OCI-LY3 (cell line): Measurements from ENCODE around the gene CTAGE9.

ENCODE experiments used
- H2AFZ ChIP-seq: fragments of 200-600, 300-600 bp; shearing (Covaris generic); 2 replicates; pipeline ENCODE4 v1.6.0; 2014; ENCODE audit warnings: antibody characterized with exemption, low read depth, low read length
- H3K27ac ChIP-seq: fragments of 200-600, 300-600 bp; sonication (generic); 2 replicates; pipeline ENCODE4 v1.5.1; 2014; ENCODE audit warnings: mild to moderate bottlenecking, low read length, moderate library complexity, mixed read lengths
- H3K27me3 ChIP-seq: fragments of 200-600, 300-600 bp; sonication (generic); 2 replicates; pipeline ENCODE4 v1.6.1; 2014; ENCODE audit warnings: low read depth, low read length, mixed read lengths
- H3K36me3 ChIP-seq: fragments of 200-600, 300-600 bp; sonication (generic); replicated peaks from 2 replicates; pipeline ENCODE3; 2014; ENCODE audit warnings: low read depth, low read length, mixed read lengths
- H3K4me1 ChIP-seq: fragments of 300-600, 200-600 bp; sonication (generic); 2 replicates; pipeline ENCODE4 v1.6.1; 2014; ENCODE audit warnings: low read length, mixed read lengths
- H3K4me2 ChIP-seq: fragments of 200-600, 300-600 bp; sonication (generic); 2 replicates; pipeline ENCODE4 v1.6.1; 2014; ENCODE audit warnings: low read length, mixed read lengths
- H3K4me3 ChIP-seq: fragments of 300-600, 200-600 bp; sonication (generic); 2 replicates; pipeline ENCODE4 v1.5.1; 2014; ENCODE audit warnings: antibody characterized with exemption, mild to moderate bottlenecking, low read length, moderate library complexity
- H3K79me2 ChIP-seq: fragments of 300-600, 200-600 bp; shearing (Covaris generic); 2 replicates; pipeline ENCODE4 v1.6.1; 2014; ENCODE audit warnings: mild to moderate bottlenecking, low read length, mixed read lengths
- H3K9ac ChIP-seq: fragments of 300-600, 200-600 bp; shearing (Covaris generic); 2 replicates; pipeline ENCODE4 v1.6.0; 2014; ENCODE audit warnings: mild to moderate bottlenecking, low read length, moderate library complexity
- H3K9me3 ChIP-seq: fragments of 200-600, 300-600 bp; shearing (Covaris generic); 2 replicates; pipeline ENCODE4 v1.6.1; 2014; ENCODE audit warnings: low read length, mixed read lengths; ENCODE audit not compliant: insufficient read depth
- H4K20me1 ChIP-seq: fragments of 200-600, 300-600 bp; sonication (generic); 2 replicates; pipeline ENCODE4 v1.6.1; 2016; ENCODE audit warnings: low read length, mixed read lengths; ENCODE audit not compliant: insufficient read depth
- EZH2phosphoT487 ChIP-seq: fragments of 200-600 bp; shearing (Covaris generic); IDR thresholded peaks from 2 replicates; pipeline ENCODE4 v1.6.1; 2018; ENCODE audit warnings: antibody characterized with exemption, mixed run types, low read depth
- TF ChIP-seq, protein P1 (sequence below): fragments of 200-600, 300-600 bp; sonication (generic); IDR thresholded peaks from 2 replicates; pipeline ENCODE4 v1.5.1; 2014; ENCODE audit warnings: antibody characterized with exemption, low read length, low read depth

CTAGE9 gene

DNA sequence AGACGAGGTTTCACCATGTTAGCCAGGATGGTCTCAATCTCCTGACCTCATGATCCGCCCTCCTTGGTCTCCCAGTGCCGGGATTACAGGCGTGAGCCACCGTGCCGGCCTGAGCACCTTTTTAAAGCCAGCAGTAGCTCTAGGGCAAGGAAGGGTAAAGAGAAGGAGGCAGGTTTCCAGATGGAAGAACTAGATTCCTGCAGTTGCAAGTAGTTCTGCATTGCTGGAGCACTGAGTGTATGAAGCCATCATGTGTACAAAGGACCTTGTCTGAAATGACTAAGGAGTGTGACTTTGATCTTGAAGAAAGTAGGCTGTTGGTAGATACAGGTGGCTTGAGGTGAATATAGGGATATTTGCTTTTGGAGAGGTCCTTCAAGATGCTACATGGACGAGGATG, 13.9 kb downstream of the CTAGE9 start:
- no peaks in the 10 kb centered on the region for H4K20me1 ChIP-seq
- H3K4me1 ChIP-seq, result peaks cover 4% of the 10 kb centered on the region
- no peak overlapping the region for H2AFZ ChIP-seq
- H3K9ac ChIP-seq, result no peak overlapping the region
- H3K79me2 ChIP-seq, result no peaks in the 10 kb centered on the region
- no peaks in the 10 kb centered on the region for H3K36me3 ChIP-seq
- H3K9me3 ChIP-seq, result no peaks in the 10 kb centered on the region
- peaks cover 6% of the 10 kb centered on the region for H3K27me3 ChIP-seq
- no peak overlapping the region for H3K27ac ChIP-seq
- no peak overlapping the region for H3K4me2 ChIP-seq
- no peak overlapping the region for H3K4me3 ChIP-seq
- TF ChIP-seq, protein P1, sequence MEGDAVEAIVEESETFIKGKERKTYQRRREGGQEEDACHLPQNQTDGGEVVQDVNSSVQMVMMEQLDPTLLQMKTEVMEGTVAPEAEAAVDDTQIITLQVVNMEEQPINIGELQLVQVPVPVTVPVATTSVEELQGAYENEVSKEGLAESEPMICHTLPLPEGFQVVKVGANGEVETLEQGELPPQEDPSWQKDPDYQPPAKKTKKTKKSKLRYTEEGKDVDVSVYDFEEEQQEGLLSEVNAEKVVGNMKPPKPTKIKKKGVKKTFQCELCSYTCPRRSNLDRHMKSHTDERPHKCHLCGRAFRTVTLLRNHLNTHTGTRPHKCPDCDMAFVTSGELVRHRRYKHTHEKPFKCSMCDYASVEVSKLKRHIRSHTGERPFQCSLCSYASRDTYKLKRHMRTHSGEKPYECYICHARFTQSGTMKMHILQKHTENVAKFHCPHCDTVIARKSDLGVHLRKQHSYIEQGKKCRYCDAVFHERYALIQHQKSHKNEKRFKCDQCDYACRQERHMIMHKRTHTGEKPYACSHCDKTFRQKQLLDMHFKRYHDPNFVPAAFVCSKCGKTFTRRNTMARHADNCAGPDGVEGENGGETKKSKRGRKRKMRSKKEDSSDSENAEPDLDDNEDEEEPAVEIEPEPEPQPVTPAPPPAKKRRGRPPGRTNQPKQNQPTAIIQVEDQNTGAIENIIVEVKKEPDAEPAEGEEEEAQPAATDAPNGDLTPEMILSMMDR, result no peak
- no peak for TF ChIP-seq EZH2phosphoT487

DNA sequence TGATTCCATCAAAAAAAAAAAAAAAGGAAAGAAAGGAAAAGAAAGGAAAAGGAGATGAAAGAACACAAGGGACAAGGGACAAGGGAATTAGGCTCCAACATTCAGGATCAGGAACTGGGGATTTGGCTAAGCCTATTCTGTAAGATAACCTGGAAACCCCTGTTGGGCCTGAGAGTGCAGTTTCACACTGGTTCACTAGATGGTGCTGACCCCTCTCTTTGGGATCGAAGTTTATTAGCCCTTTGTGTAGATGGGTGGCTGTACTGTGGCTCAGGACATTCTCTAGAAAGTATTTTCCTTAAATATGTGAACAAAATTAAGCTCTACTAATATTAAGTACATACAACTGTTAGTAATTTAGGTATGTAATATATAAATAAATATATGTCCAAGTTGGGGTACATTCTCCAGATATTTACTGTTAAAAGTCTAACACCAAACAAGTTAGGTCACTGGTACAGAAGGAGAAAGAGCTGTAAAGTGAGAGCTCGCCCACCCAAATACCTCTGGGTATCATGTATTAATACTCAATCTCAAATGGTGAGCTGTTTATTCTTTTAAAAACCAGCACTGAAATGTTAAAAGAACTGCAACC, 15.9 kb downstream of the CTAGE9 start:
- Histone ChIP-seq H3K36me3 (no peaks in the 10 kb centered on the region), H4K20me1 (no peaks in the 10 kb centered on the region), H2AFZ (no peak overlapping the region), H3K79me2 (no peaks in the 10 kb centered on the region), H3K9me3 (no peaks in the 10 kb centered on the region), H3K4me3 (no peak overlapping the region), H3K4me1 (peaks cover 13% of the 10 kb centered on the region), H3K27me3 (peaks cover 21% of the 10 kb centered on the region), H3K27ac (no peak overlapping the region), H3K4me2 (no peak overlapping the region), H3K9ac (no peak overlapping the region)
- no peak for TF ChIP-seq EZH2phosphoT487
- TF ChIP-seq, protein P1, result peak; percentile 60

DNA sequence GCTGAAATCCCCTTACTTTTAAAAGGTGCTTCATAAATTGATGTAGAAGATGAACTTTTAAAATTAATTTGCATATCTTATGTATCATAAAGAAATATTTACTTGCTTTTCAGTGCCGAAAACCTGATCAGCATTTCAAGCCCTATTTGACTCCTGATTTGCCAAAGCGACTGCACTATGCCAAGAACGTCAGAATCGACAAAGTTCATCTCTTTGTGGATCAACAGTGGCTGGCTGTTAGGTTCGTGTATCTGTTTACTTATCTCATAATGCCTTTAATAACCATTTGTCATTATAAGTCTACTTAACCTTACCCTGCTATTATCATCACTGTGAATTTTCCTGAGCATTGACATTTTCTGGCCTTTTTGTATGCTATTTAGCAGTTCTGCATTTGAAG, 17.4 kb downstream of the CTAGE9 start:
- TF ChIP-seq, protein P1, result no peak
- TF ChIP-seq EZH2phosphoT487, result no peak
- Histone ChIP-seq H3K36me3 (no peaks in the 10 kb centered on the region), H3K9me3 (no peaks in the 10 kb centered on the region), H3K4me1 (peaks cover 27% of the 10 kb centered on the region), H3K4me2 (no peak overlapping the region), H3K27me3 (peaks cover 29% of the 10 kb centered on the region), H4K20me1 (no peaks in the 10 kb centered on the region), H3K4me3 (no peak overlapping the region), H3K9ac (no peak overlapping the region), H3K79me2 (no peaks in the 10 kb centered on the region), H2AFZ (no peak overlapping the region), H3K27ac (no peak overlapping the region)

DNA sequence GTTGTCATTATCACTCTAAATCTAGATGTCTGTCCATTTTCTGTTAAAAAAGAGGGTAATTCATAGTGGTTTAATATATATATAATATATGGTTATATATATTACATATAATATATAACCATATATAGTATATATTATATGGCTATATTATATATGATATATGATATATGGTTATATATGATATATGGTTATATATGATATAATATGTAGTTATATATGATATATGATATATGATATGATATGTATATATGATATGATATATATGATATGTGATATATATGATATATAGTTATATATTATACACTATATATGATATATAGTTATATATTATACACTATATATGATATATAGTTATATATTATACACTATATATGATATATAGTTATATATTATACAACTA, 18.2 kb downstream of the CTAGE9 start:
- H4K20me1 ChIP-seq, result no peaks in the 10 kb centered on the region
- TF ChIP-seq EZH2phosphoT487, result no peak
- TF ChIP-seq, protein P1, result no peak
- H3K27ac ChIP-seq, result no peak overlapping the region
- H2AFZ ChIP-seq, result no peak overlapping the region
- no peak overlapping the region for H3K4me2 ChIP-seq
- H3K9ac ChIP-seq, result no peak overlapping the region
- no peaks in the 10 kb centered on the region for H3K79me2 ChIP-seq
- no peak overlapping the region for H3K4me3 ChIP-seq
- no peaks in the 10 kb centered on the region for H3K36me3 ChIP-seq
- H3K9me3 ChIP-seq, result no peaks in the 10 kb centered on the region
- peaks cover 35% of the 10 kb centered on the region for H3K4me1 ChIP-seq
- H3K27me3 ChIP-seq, result peaks cover 29% of the 10 kb centered on the region
